CD4-positive, alpha-beta memory T cell (primary cell): Measurements from ENCODE around the gene MYO1B. TPM values are rescaled to one million over a fixed set of nuclear protein-coding genes. Genes with fewer than 3 reads are reported as not detected.

Experiments
- CTCF ChIA-PET: fragments of 350-600 bp; sonication (Branson Sonifier 250); formaldehyde crosslinking; loops from one replicate; lab custom pipeline; 2021; ENCODE audit warnings: inconsistent platforms; ENCODE audit not compliant: partially characterized antibody; lab: Charles Lee
- POLR2A ChIA-PET: fragments of 350-600 bp; sonication (Branson Sonifier 250); formaldehyde crosslinking; loops from one replicate; lab custom pipeline; 2021; ENCODE audit not compliant: partially characterized antibody; lab: Charles Lee
- DNase-seq, 5 donors: peaks; one replicate each; pipeline versions ENCODE4 v3.0.0 to v3.0.0-alpha.2; 2020 to 2022; ENCODE audit warnings: mixed read lengths in 1 of 5
- H3K27ac ChIP-seq: one replicate; pipeline ENCODE4 v1.7.0; 2013; ENCODE audit warnings: low read depth, low read length
- H3K27me3 ChIP-seq: 2 replicates; pipeline ENCODE4 v1.7.0; 2013; ENCODE audit warnings: mild to moderate bottlenecking, low read length, moderate library complexity; ENCODE audit not compliant: insufficient read depth
- H3K36me3 ChIP-seq: 2 replicates; pipeline ENCODE4 v1.7.0; 2013; ENCODE audit warnings: mild to moderate bottlenecking, low read length, moderate library complexity; ENCODE audit not compliant: insufficient read depth
- H3K4me1 ChIP-seq: 2 replicates; pipeline ENCODE4 v1.7.0; 2013; ENCODE audit warnings: mild to moderate bottlenecking, low read length, moderate library complexity; ENCODE audit not compliant: insufficient read depth
- H3K4me3 ChIP-seq, 2 donors: one replicate each; pipeline ENCODE4 v1.7.0; 2013; ENCODE audit warnings: low read length in 2 of 2, mild to moderate bottlenecking in 1 of 2
- H3K9me3 ChIP-seq, 2 donors: one replicate each; pipeline ENCODE4 v1.7.0; 2013; ENCODE audit warnings: low read length in 2 of 2, control low read depth in 1 of 2; ENCODE audit not compliant: control insufficient read depth in 1 of 2
- H3K27ac Mint-ChIP-seq, 7 donors: one replicate each; pipeline ENCODE4 v1.8.0; 2020 to 2021; ENCODE audit warnings: mixed read lengths in 7 of 7, mild to moderate bottlenecking in 6 of 7, inconsistent platforms in 3 of 7, moderate library complexity in 3 of 7
- H3K27me3 Mint-ChIP-seq, 2 donors: one replicate each; pipeline ENCODE4 v1.8.0; 2020 to 2021; ENCODE audit warnings: mixed read lengths in 2 of 2
- H3K36me3 Mint-ChIP-seq, 2 donors: one replicate each; pipeline ENCODE4 v1.8.0; 2020 to 2021; ENCODE audit warnings: mixed read lengths in 2 of 2, inconsistent platforms in 1 of 2, mild to moderate bottlenecking in 1 of 2
- H3K4me1 Mint-ChIP-seq, 4 donors: one replicate each; pipeline ENCODE4 v1.8.0; 2020 to 2021; ENCODE audit warnings: mixed read lengths in 4 of 4, mild to moderate bottlenecking in 1 of 4
- H3K4me3 Mint-ChIP-seq, 8 donors: one replicate each; pipeline ENCODE4 v1.8.0; 2020 to 2021; ENCODE audit warnings: mixed read lengths in 8 of 8, mild to moderate bottlenecking in 7 of 8, moderate library complexity in 6 of 8, inconsistent platforms in 3 of 8
- H3K9me3 Mint-ChIP-seq, 8 donors: one replicate each; pipeline ENCODE4 v1.8.0; 2020 to 2021; ENCODE audit warnings: mixed read lengths in 8 of 8, mild to moderate bottlenecking in 5 of 8, inconsistent platforms in 3 of 8, moderate library complexity in 1 of 8
- intact Hi-C: fragments of 100-400 bp; cut with micrococcal nuclease; formaldehyde crosslinking; loops from one replicate; pipeline ENCODE4 v1.15.1; 2023
- polyA plus RNA-seq, 2 donors: library from polyadenylated mRNA; unstranded; fragments of 300-500 nt; fragmentation: Illumina TruSeq; gene quantifications; one replicate each; pipeline ENCODE4 v1.2.3, GENCODE V29; 2021
- total RNA-seq, 2 experiments: library from RNA; stranded (reverse); gene quantifications; one replicate each; pipeline ENCODE4 v1.2.3, GENCODE V29; 2021

The MYO1B gene
- total and polyA plus RNA-seq, 4 experiments from 2014 or later = 0.12 to 0.38 (median 0.17) TPM

DNA sequence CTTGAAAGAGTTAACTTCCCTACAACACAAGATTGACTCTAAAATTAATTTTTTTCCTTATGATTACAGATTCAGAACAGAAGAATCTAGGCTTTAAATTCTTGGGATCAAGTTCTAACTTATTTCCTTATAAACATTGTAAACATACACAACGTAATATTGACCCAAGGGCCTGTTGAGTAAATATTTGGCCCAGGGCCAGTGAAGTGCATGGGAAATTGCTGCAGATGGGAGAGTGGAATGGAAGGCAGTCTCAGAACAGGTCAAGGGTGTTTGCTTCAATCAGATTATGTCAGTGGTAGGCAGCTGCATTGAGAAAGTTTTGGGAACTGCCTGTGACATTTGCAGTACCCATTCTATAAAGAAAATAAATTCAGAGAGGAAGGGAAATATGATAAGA is 137.6 kb downstream of the MYO1B start:
- ChIA-PET CTCF (no interaction called here), POLR2A (no interaction called here)
- H3K4me3 ChIP-seq = no peak overlapping the region
- no peaks in the 10 kb centered on the region for H3K4me1 Mint-ChIP-seq
- no peak overlapping the region for H3K4me3 Mint-ChIP-seq
- DNase-seq = no peak
- H3K36me3 ChIP-seq = no peaks in the 10 kb centered on the region
- intact Hi-C loops = no loop called here
- H3K9me3 ChIP-seq = no peaks in the 10 kb centered on the region
- no peaks in the 10 kb centered on the region for H3K27me3 Mint-ChIP-seq
- H3K9me3 Mint-ChIP-seq = peaks cover 0 to 2% (median 0%) of the 10 kb centered on the region in 8 donors
- no peaks in the 10 kb centered on the region for H3K4me1 ChIP-seq
- no peak overlapping the region for H3K27ac ChIP-seq
- H3K27me3 ChIP-seq = no peaks in the 10 kb centered on the region
- H3K36me3 Mint-ChIP-seq = no peaks in the 10 kb centered on the region
- no peak overlapping the region for H3K27ac Mint-ChIP-seq

DNA sequence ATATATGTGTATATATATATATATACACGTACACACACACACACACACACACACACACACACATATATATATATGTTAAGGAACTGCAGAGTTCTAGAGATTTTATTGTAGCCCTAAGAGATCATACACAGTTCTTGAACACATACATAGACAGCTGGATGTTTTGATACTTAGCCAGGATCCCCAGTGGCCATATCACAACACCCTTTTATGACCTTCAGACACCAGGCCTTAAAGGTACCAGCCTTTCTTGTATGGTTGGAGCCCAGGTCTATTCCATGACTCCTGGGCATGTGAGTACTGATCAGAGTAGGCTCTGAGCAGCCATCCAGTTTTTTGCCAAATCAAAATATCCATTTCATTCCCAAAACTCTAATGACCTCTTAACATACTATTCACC is 138.3 kb downstream of the MYO1B start:
- ChIA-PET CTCF (no interaction called here), POLR2A (no interaction called here)
- H3K4me1 Mint-ChIP-seq = no peaks in the 10 kb centered on the region
- Histone ChIP-seq H3K9me3 (no peaks in the 10 kb centered on the region), H3K27ac (no peak overlapping the region), H3K36me3 (no peaks in the 10 kb centered on the region), H3K4me1 (no peaks in the 10 kb centered on the region), H3K4me3 (no peak overlapping the region), H3K27me3 (no peaks in the 10 kb centered on the region)
- no peak overlapping the region for H3K4me3 Mint-ChIP-seq
- DNase-seq = no peak
- no peaks in the 10 kb centered on the region for H3K36me3 Mint-ChIP-seq
- H3K9me3 Mint-ChIP-seq = peaks cover 0 to 2% (median 0%) of the 10 kb centered on the region in 8 donors
- H3K27me3 Mint-ChIP-seq = no peaks in the 10 kb centered on the region
- H3K27ac Mint-ChIP-seq = no peak overlapping the region
- intact Hi-C loops = no loop called here

DNA sequence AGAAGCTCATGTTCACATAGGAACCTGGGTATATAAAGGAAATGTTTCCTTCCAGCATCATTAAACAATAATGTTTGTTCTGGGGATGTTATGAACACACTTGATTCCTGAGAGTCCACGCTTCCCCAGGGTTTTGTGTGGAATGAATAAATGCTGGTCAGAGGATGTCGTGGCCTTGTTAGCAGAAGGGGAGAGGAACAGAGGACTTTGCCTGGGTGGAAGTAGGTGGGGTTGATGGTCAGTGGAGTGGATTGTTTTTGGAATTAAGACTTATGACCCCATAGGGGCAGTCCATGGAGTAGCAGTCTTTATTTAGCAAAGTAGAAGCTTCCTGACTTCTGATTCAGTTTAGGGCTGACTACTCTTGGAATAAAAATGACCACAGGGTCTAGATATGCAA is 139.6 kb downstream of the MYO1B start:
- Histone ChIP-seq H3K4me1 (no peaks in the 10 kb centered on the region), H3K4me3 (no peak overlapping the region), H3K27me3 (no peaks in the 10 kb centered on the region), H3K9me3 (no peaks in the 10 kb centered on the region), H3K36me3 (no peaks in the 10 kb centered on the region), H3K27ac (no peak overlapping the region)
- Mint-ChIP-seq H3K9me3 (peaks cover 0 to 2% (median 0%) of the 10 kb centered on the region in 8 donors), H3K36me3 (no peaks in the 10 kb centered on the region), H3K27ac (peak overlapping the region in 1 of 7 donors; percentile 24), H3K27me3 (no peaks in the 10 kb centered on the region), H3K4me1 (no peaks in the 10 kb centered on the region), H3K4me3 (no peak overlapping the region)
- intact Hi-C loops = no loop called here
- POLR2A ChIA-PET = no interaction called here
- no peak for DNase-seq
- CTCF ChIA-PET = no interaction called here

DNA sequence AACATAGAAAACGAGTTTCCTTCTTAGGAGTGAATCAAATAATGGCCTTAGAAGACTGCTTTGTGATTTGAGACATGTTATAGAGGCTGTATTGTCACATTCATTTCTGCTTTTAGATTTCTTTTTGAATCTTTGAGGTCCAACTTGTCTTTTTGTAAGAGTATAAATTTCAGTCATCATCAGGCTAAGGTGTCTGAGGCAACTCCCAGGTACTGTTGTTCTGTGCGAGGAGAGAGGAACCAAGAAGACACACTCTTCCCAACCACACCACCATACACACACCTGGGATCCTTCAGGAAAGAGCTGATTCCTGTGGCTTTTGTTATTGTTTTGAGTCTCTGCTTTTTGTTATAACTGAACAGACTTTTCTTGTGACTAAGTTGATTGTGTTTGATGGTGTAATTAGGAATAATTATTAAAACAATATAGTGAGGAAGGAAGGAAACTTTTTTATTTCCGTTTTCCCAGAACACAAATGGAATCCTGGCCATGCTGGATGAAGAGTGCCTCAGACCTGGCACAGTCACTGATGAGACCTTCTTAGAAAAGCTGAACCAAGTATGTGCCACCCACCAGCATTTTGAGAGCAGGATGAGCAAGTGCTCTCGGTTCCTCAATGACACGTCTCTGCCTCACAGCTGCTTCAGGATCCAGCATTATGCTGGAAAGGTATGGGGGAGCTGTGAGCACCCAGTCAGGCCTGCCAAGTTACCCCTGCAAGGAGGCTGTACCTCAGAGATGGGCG is 140.4 kb downstream of the MYO1B start:
- H3K36me3 ChIP-seq = no peaks in the 10 kb centered on the region
- ChIA-PET CTCF (no interaction called here), POLR2A (no interaction called here)
- H3K27ac ChIP-seq = no peak overlapping the region
- Mint-ChIP-seq H3K27me3 (no peaks in the 10 kb centered on the region), H3K4me1 (no peaks in the 10 kb centered on the region), H3K36me3 (no peaks in the 10 kb centered on the region), H3K9me3 (peaks cover 0 to 2% (median 0%) of the 10 kb centered on the region in 8 donors), H3K27ac (no peak overlapping the region), H3K4me3 (no peak overlapping the region)
- intact Hi-C loops = no loop called here
- no peaks in the 10 kb centered on the region for H3K9me3 ChIP-seq
- no peak for DNase-seq
- H3K4me3 ChIP-seq = no peak overlapping the region
- no peaks in the 10 kb centered on the region for H3K4me1 ChIP-seq
- no peaks in the 10 kb centered on the region for H3K27me3 ChIP-seq

DNA sequence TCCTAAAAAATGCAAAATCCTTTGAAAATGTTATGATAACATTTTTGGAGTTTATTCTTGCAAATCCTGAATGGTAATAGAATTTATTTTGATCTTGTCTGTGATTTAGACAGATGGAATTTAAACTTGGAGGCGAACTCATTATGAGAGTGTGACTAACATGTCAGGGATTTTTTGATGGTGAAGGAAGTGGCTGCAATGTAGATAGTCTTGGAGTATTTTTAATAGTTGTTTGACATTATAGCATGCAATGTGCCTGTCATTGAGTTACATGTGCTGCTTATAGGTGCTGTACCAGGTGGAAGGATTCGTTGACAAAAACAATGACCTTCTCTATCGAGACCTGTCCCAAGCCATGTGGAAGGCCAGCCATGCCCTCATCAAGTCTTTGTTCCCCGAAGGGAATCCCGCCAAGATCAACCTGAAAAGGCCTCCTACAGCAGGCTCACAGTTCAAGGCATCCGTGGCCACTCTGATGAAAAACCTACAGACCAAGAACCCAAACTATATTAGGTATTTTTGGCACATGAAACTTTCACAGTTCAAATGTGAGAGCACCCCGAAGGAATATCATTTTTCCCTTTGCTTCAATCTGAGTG is 141.8 kb downstream of the MYO1B start:
- no peak overlapping the region for H3K27ac Mint-ChIP-seq
- Histone ChIP-seq H3K9me3 (no peaks in the 10 kb centered on the region), H3K27me3 (no peaks in the 10 kb centered on the region), H3K4me3 (no peak overlapping the region), H3K27ac (no peak overlapping the region), H3K4me1 (no peaks in the 10 kb centered on the region), H3K36me3 (no peaks in the 10 kb centered on the region)
- ChIA-PET CTCF (no interaction called here), POLR2A (no interaction called here)
- peaks cover 0 to 2% (median 0%) of the 10 kb centered on the region in 8 donors for H3K9me3 Mint-ChIP-seq
- no peak overlapping the region for H3K4me3 Mint-ChIP-seq
- DNase-seq = no peak
- intact Hi-C loops = no loop called here
- H3K27me3 Mint-ChIP-seq = no peaks in the 10 kb centered on the region
- no peaks in the 10 kb centered on the region for H3K36me3 Mint-ChIP-seq
- H3K4me1 Mint-ChIP-seq = no peaks in the 10 kb centered on the region

DNA sequence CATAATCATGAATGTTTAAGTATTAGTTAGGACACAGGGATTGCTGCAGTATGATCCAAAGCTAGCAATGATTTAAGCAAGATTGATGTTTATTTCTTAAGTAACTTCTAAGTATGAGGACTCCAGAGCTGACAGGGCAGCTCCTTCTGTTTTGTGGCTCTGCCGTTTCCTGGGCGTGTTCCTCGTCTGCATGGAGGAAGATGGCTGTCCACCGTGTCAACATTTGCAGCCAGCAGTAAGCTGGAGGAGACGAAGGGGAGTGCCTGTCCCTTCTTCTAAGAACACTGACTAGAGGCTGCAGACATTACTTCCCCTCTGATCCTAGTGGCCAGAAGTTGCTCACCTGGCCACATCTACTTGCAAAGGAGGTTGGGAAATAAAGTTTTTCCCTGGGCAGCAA is 144.1 kb downstream of the MYO1B start:
- H3K4me1 ChIP-seq = no peaks in the 10 kb centered on the region
- POLR2A ChIA-PET = no interaction called here
- no peaks in the 10 kb centered on the region for H3K9me3 ChIP-seq
- H3K36me3 ChIP-seq = no peaks in the 10 kb centered on the region
- no peak overlapping the region for H3K27ac Mint-ChIP-seq
- no peaks in the 10 kb centered on the region for H3K36me3 Mint-ChIP-seq
- H3K27ac ChIP-seq = no peak overlapping the region
- no peak overlapping the region for H3K4me3 ChIP-seq
- CTCF ChIA-PET = no interaction called here
- H3K4me3 Mint-ChIP-seq = no peak overlapping the region
- peaks cover 0 to 2% (median 0%) of the 10 kb centered on the region in 8 donors for H3K9me3 Mint-ChIP-seq
- H3K4me1 Mint-ChIP-seq = no peaks in the 10 kb centered on the region
- intact Hi-C loops = no loop called here
- no peaks in the 10 kb centered on the region for H3K27me3 Mint-ChIP-seq
- DNase-seq = no peak
- H3K27me3 ChIP-seq = no peaks in the 10 kb centered on the region

DNA sequence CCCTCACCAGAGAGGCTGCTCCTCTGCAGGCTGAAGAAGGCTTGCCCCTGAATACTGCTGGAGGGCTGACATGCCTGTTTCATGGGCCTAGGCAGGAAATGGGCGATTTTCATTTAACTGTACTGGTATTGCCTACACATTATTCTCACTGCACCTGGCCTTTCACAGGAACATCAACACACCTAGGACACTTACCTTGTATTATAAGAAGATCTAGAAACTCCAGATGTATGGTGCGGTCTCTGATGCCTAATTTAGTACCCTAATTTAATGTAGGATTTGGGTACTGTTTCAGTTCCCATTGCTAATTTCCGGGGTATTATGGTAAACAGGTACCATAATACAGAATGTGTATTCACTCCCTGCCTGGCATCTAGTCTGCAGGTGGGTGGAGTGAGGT is 146.0 kb downstream of the MYO1B start:
- H3K27ac ChIP-seq = no peak overlapping the region
- Mint-ChIP-seq H3K9me3 (no peaks in the 10 kb centered on the region), H3K36me3 (no peaks in the 10 kb centered on the region), H3K27ac (no peak overlapping the region), H3K4me3 (no peak overlapping the region), H3K27me3 (no peaks in the 10 kb centered on the region), H3K4me1 (no peaks in the 10 kb centered on the region)
- ChIA-PET CTCF (no interaction called here), POLR2A (no interaction called here)
- no peak overlapping the region for H3K4me3 ChIP-seq
- intact Hi-C loops = no loop called here
- no peaks in the 10 kb centered on the region for H3K36me3 ChIP-seq
- DNase-seq = no peak
- H3K4me1 ChIP-seq = no peaks in the 10 kb centered on the region
- no peaks in the 10 kb centered on the region for H3K9me3 ChIP-seq
- H3K27me3 ChIP-seq = no peaks in the 10 kb centered on the region
